Pericardium fibroblast (primary cell): ENCODE data around the gene ZFAND5. TPM values are rescaled to one million over a fixed set of nuclear protein-coding genes. Genes with fewer than 3 reads are reported as not detected.

Source experiments
- total RNA-seq: library from RNA; depleted of rRNA; stranded (reverse); fragments of >200 nt; gene quantifications from 2 replicates; pipeline ENCODE4 v1.2.3, GENCODE V29; 2015

Gene ZFAND5, protein sequence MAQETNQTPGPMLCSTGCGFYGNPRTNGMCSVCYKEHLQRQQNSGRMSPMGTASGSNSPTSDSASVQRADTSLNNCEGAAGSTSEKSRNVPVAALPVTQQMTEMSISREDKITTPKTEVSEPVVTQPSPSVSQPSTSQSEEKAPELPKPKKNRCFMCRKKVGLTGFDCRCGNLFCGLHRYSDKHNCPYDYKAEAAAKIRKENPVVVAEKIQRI
- 61.8 and 103 TPM in 2 replicates for total RNA-seq

DNA sequence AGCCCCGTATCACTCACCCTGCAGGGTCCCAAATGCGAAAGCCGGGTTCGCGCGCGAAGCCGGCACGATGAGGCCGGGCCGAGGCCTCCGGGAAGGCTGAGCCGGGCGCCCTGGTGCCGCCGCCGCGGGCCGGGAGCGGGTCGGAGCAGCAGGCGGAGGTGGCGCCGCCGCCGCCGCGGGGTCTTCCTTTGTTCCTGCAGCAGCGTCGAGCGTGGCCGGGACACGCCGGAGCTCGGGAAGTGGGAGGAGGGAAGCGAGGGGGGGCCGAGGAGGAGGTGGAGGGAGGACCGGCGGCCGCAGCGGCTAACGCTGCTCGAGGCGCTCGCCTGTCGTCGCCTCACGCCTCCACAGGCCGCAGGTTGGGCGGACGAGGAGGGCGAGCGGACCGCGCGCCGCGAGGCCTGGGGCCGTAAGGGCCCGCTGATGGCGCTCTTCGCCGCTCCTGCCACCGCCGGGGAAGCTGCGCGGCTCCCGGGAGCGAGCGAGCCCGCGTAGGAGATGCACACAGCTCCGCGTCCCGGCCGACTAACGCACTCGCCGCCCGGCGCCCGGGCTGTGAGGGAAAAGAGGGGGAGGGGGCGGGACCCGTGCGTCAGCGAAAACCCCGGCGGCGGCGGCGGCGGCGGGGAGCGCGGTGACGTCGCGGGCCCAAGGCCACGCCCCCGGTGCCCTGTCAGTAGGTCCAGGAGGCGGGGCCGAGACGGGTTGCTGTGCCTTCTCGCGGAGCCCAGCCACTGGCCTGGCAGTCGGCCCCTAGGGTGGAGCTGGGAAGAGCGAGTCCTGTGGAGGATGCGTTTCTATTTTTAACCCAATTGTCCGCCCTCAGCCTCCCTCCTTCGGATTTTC, at the start of gene ZFAND5:
Gene ZFAND5, minus strand, starts transcription at position 530 of the 846 bp plus-strand sequence. CDS start 4,430 bp downstream, outside the sequence.

Other genes starting within 250 kb of the ZFAND5 start
- gene GDA, start 215.8 kb downstream of the ZFAND5 start, total RNA-seq: not detected in 2 replicates
- 1.2 TPM in 1 of 2 replicates, not detected in the other for gene TMC1, start 156.4 kb upstream of the ZFAND5 start, total RNA-seq